ENCODE results near the gene MEGF11.

The MEGF11 gene

GRCh38 chr15:66021496-66022162 is 231.9 kb downstream of the MEGF11 start:
- CTCF ChIA-PET, result no interaction called here
- DNase-seq (ENCODE audit: extremely low spot score), result no peak
- TF ChIP-seq TARDBP (IDR thresholded peaks at IDR 0.05), result no peak
- no peak for TF ChIP-seq FOXK2 (IDR thresholded peaks at IDR 0.05)
- TF ChIP-seq ELF4 (IDR thresholded peaks at IDR 0.05), result no peak
- no peak for TF ChIP-seq PKNOX1 (IDR thresholded peaks at IDR 0.05)
- no peak for TF ChIP-seq CTBP1 (IDR thresholded peaks at IDR 0.05; ENCODE audit: borderline replicate concordance)
- TF ChIP-seq L3MBTL2 (conservative IDR thresholded peaks at IDR 0.05), result no peak
- no peak for TF ChIP-seq SP1 (IDR thresholded peaks at IDR 0.05)
- TF ChIP-seq SUZ12 (IDR thresholded peaks at IDR 0.05), result no peak
- TF ChIP-seq ARNT (IDR thresholded peaks at IDR 0.05), result no peak
- no peak for TF ChIP-seq FOXA1 (IDR thresholded peaks at IDR 0.05)
- TF ChIP-seq HDGF (IDR thresholded peaks at IDR 0.05; ENCODE audit: borderline replicate concordance), result no peak
- no peak for TF ChIP-seq BHLHE40 (IDR thresholded peaks at IDR 0.05; ENCODE audit: borderline replicate concordance)
- TF ChIP-seq FOXM1 (IDR thresholded peaks at IDR 0.05; ENCODE audit: borderline replicate concordance), result no peak
- no peak for TF ChIP-seq ZNF384 (IDR thresholded peaks at IDR 0.05)
- POLR2A ChIA-PET, result no interaction called here

GRCh38 chr15:66019826-66020398 is 233.6 kb downstream of the MEGF11 start:
- DNase-seq (ENCODE audit: extremely low spot score), result no peak
- POLR2A ChIA-PET, result no interaction called here
- CTCF ChIA-PET, result no interaction called here
- TF ChIP-seq SUZ12 (IDR thresholded peaks at IDR 0.05) (no peak), FOXK2 (IDR thresholded peaks at IDR 0.05) (no peak), ARNT (IDR thresholded peaks at IDR 0.05) (no peak), BHLHE40 (IDR thresholded peaks at IDR 0.05; ENCODE audit: borderline replicate concordance) (no peak), CTBP1 (IDR thresholded peaks at IDR 0.05; ENCODE audit: borderline replicate concordance) (no peak), HDGF (IDR thresholded peaks at IDR 0.05; ENCODE audit: borderline replicate concordance) (no peak), FOXA1 (IDR thresholded peaks at IDR 0.05) (no peak), PKNOX1 (IDR thresholded peaks at IDR 0.05) (no peak), ELF4 (IDR thresholded peaks at IDR 0.05) (no peak), ZNF384 (IDR thresholded peaks at IDR 0.05) (no peak), L3MBTL2 (conservative IDR thresholded peaks at IDR 0.05) (no peak), NFRKB (IDR thresholded peaks at IDR 0.05) (no peak)

GRCh38 chr15:66019368-66019767 is 234.2 kb downstream of the MEGF11 start:
- POLR2A ChIA-PET, result no interaction called here
- no peak for DNase-seq (ENCODE audit: extremely low spot score)
- TF ChIP-seq HDGF (IDR thresholded peaks at IDR 0.05; ENCODE audit: borderline replicate concordance), result no peak
- no peak for TF ChIP-seq FOXK2 (IDR thresholded peaks at IDR 0.05)
- TF ChIP-seq TARDBP (IDR thresholded peaks at IDR 0.05), result no peak
- TF ChIP-seq ELF4 (IDR thresholded peaks at IDR 0.05), result no peak
- no peak for TF ChIP-seq FOXM1 (IDR thresholded peaks at IDR 0.05; ENCODE audit: borderline replicate concordance)
- TF ChIP-seq ARNT (IDR thresholded peaks at IDR 0.05), result no peak
- no peak for TF ChIP-seq SUZ12 (IDR thresholded peaks at IDR 0.05)
- no peak for TF ChIP-seq ZNF384 (IDR thresholded peaks at IDR 0.05)
- no peak for TF ChIP-seq FOXA1 (IDR thresholded peaks at IDR 0.05)
- TF ChIP-seq BHLHE40 (IDR thresholded peaks at IDR 0.05; ENCODE audit: borderline replicate concordance), result no peak
- CTCF ChIA-PET, result no interaction called here

- POLR2A ChIA-PET, result no interaction called here
- DNase-seq (ENCODE audit: extremely low spot score), result no peak
- no peak for TF ChIP-seq ZNF384 (IDR thresholded peaks at IDR 0.05)
- TF ChIP-seq SUZ12 (IDR thresholded peaks at IDR 0.05), result no peak
- no peak for TF ChIP-seq HDGF (IDR thresholded peaks at IDR 0.05; ENCODE audit: borderline replicate concordance)
- no peak for TF ChIP-seq FOXA1 (IDR thresholded peaks at IDR 0.05)
- no peak for TF ChIP-seq LEF1 (IDR thresholded peaks at IDR 0.05; ENCODE audit: borderline replicate concordance)
- no peak for TF ChIP-seq TARDBP (IDR thresholded peaks at IDR 0.05)
- no peak for TF ChIP-seq L3MBTL2 (conservative IDR thresholded peaks at IDR 0.05)
- no peak for TF ChIP-seq CTBP1 (IDR thresholded peaks at IDR 0.05; ENCODE audit: borderline replicate concordance)
- no peak for TF ChIP-seq NFRKB (IDR thresholded peaks at IDR 0.05)
- no peak for TF ChIP-seq ARNT (IDR thresholded peaks at IDR 0.05)
- no peak for TF ChIP-seq ELF4 (IDR thresholded peaks at IDR 0.05)
- TF ChIP-seq FOXK2 (IDR thresholded peaks at IDR 0.05), result no peak
- CTCF ChIA-PET, result no interaction called here
Observed at GRCh38 chr15:66018488-66018797, 235.1 kb downstream of the MEGF11 start.

- POLR2A ChIA-PET, result no interaction called here
- CTCF ChIA-PET, result no interaction called here
- TF ChIP-seq HDGF (IDR thresholded peaks at IDR 0.05; ENCODE audit: borderline replicate concordance), result no peak
- no peak for TF ChIP-seq NFRKB (IDR thresholded peaks at IDR 0.05)
- no peak for TF ChIP-seq FOXA1 (IDR thresholded peaks at IDR 0.05)
- no peak for TF ChIP-seq ZNF384 (IDR thresholded peaks at IDR 0.05)
- no peak for TF ChIP-seq CTBP1 (IDR thresholded peaks at IDR 0.05; ENCODE audit: borderline replicate concordance)
- no peak for TF ChIP-seq FOXK2 (IDR thresholded peaks at IDR 0.05)
- TF ChIP-seq SP1 (IDR thresholded peaks at IDR 0.05), result no peak
- no peak for TF ChIP-seq L3MBTL2 (conservative IDR thresholded peaks at IDR 0.05)
- TF ChIP-seq ARNT (IDR thresholded peaks at IDR 0.05), result no peak
- DNase-seq (ENCODE audit: extremely low spot score), result no peak
Observed at GRCh38 chr15:66017792-66018487, 235.6 kb downstream of the MEGF11 start.

- TF ChIP-seq FOXA1 (IDR thresholded peaks at IDR 0.05) (no peak), NFRKB (IDR thresholded peaks at IDR 0.05) (no peak), SP1 (IDR thresholded peaks at IDR 0.05) (no peak), FOXM1 (IDR thresholded peaks at IDR 0.05; ENCODE audit: borderline replicate concordance) (no peak), LEF1 (IDR thresholded peaks at IDR 0.05; ENCODE audit: borderline replicate concordance) (no peak), ARNT (IDR thresholded peaks at IDR 0.05) (no peak), ELF4 (IDR thresholded peaks at IDR 0.05) (no peak), FOXK2 (IDR thresholded peaks at IDR 0.05) (no peak), SUZ12 (IDR thresholded peaks at IDR 0.05) (no peak), L3MBTL2 (conservative IDR thresholded peaks at IDR 0.05) (no peak), TARDBP (IDR thresholded peaks at IDR 0.05) (no peak), BHLHE40 (IDR thresholded peaks at IDR 0.05; ENCODE audit: borderline replicate concordance) (no peak), ZNF384 (IDR thresholded peaks at IDR 0.05) (no peak), CTBP1 (IDR thresholded peaks at IDR 0.05; ENCODE audit: borderline replicate concordance) (no peak), HDGF (IDR thresholded peaks at IDR 0.05; ENCODE audit: borderline replicate concordance) (no peak), PKNOX1 (IDR thresholded peaks at IDR 0.05) (no peak)
- no peak for DNase-seq (ENCODE audit: extremely low spot score)
- CTCF ChIA-PET, result interaction anchor here (0.7 kb wide), 1 partner anchor 11 kb away, joined by 4 read pairs; no protein-coding TSS in a partner anchor
- POLR2A ChIA-PET, result no interaction called here
Observed at GRCh38 chr15:66017000-66017399, 236.6 kb downstream of the MEGF11 start.
